SK-N-SH treated with all-trans-retinoic acid at 6 μM for 48 hours (cell line): ENCODE measurements around the gene NRDE2.

Experiments
- ATAC-seq: fragments of 200-7000 bp; cut with Tn5 transposase; 3 replicates; pipeline ENCODE4 v1.9.1; 2020; ENCODE audit warnings: mild to moderate bottlenecking, moderate library complexity
- ARNTL ChIP-seq: fragments of 450-650 bp; formaldehyde crosslinking; IDR thresholded peaks from 2 replicates; pipeline ENCODE4 v1.5.0; 2020; ENCODE audit warnings: low read depth, mild to moderate bottlenecking, moderate library complexity, borderline replicate concordance
- BACH2 ChIP-seq: fragments of 250-450 bp; sonication (Bioruptor Pico); IDR thresholded peaks from 2 replicates; pipeline ENCODE4 v1.9.0; 2021; ENCODE audit warnings: mild to moderate bottlenecking, borderline replicate concordance
- CSDC2 ChIP-seq: fragments of 250-450 bp; sonication (Bioruptor Pico); IDR thresholded peaks from 2 replicates; pipeline ENCODE4 v1.5.0; 2020; ENCODE audit warnings: mild to moderate bottlenecking, moderate library complexity
- ESRRG ChIP-seq: fragments of 250-450 bp; sonication (Bioruptor Pico); IDR thresholded peaks from 2 replicates; pipeline ENCODE4 v1.6.1; 2021; ENCODE audit warnings: mild to moderate bottlenecking
- GLIS3 ChIP-seq: fragments of 250-450 bp; sonication (Bioruptor Pico); IDR thresholded peaks from 2 replicates; pipeline ENCODE4 v1.5.0; 2020; ENCODE audit warnings: mild to moderate bottlenecking, moderate library complexity
- ISL1 ChIP-seq: fragments of 250-450 bp; sonication (Bioruptor Pico); IDR thresholded peaks from 2 replicates; pipeline ENCODE4 v2.1.2; 2022; ENCODE audit warnings: mild to moderate bottlenecking, moderate library complexity
- OSR1 ChIP-seq: fragments of 250-450 bp; sonication (Bioruptor Pico); IDR thresholded peaks from 2 replicates; pipeline ENCODE4 v1.8.0; 2022; ENCODE audit warnings: moderate library complexity, mild to moderate bottlenecking, inconsistent platforms
- POU6F1 ChIP-seq: fragments of 250-450 bp; sonication (Bioruptor Pico); IDR thresholded peaks from 2 replicates; pipeline ENCODE4 v1.8.0; 2021; ENCODE audit warnings: low read depth, mild to moderate bottlenecking, moderate library complexity, borderline replicate concordance
- RARB ChIP-seq: fragments of 250-450 bp; sonication (Bioruptor Pico); IDR thresholded peaks from 2 replicates; pipeline ENCODE4 v1.8.0; 2021; ENCODE audit warnings: mild to moderate bottlenecking, moderate library complexity
- SNAI2 ChIP-seq: fragments of 250-450 bp; sonication (Bioruptor Pico); IDR thresholded peaks from 2 replicates; pipeline ENCODE4 v1.5.0; 2020; ENCODE audit warnings: mild to moderate bottlenecking, moderate library complexity
- TCF4 ChIP-seq: fragments of 250-450 bp; sonication (Bioruptor Pico); IDR thresholded peaks from 2 replicates; pipeline ENCODE4 v1.8.0; 2021; ENCODE audit warnings: mild to moderate bottlenecking, moderate library complexity, borderline replicate concordance
- TOX ChIP-seq: fragments of 250-450 bp; sonication (Bioruptor Pico); IDR thresholded peaks from 2 replicates; pipeline ENCODE4 v1.8.0; 2021; ENCODE audit warnings: mild to moderate bottlenecking, moderate library complexity, borderline replicate concordance
- TSHZ2 ChIP-seq: fragments of 250-450 bp; sonication (Bioruptor Pico); IDR thresholded peaks from 2 replicates; pipeline ENCODE4 v1.5.0; 2020; ENCODE audit warnings: mild to moderate bottlenecking, moderate library complexity
- ZC3H10 ChIP-seq: fragments of 250-450 bp; sonication (Bioruptor Pico); IDR thresholded peaks from 2 replicates; pipeline ENCODE4 v1.5.1; 2021; ENCODE audit warnings: mild to moderate bottlenecking, moderate library complexity
- ZFP3 ChIP-seq: fragments of 250-450 bp; sonication (Bioruptor Pico); IDR thresholded peaks from 2 replicates; pipeline ENCODE4 v1.5.0; 2020; ENCODE audit warnings: mild to moderate bottlenecking, moderate library complexity
- ZFP30 ChIP-seq: fragments of 450-650 bp; formaldehyde crosslinking; IDR thresholded peaks from 2 replicates; pipeline ENCODE4 v1.5.0; 2022; ENCODE audit warnings: mild to moderate bottlenecking, moderate library complexity
- ZNF565 ChIP-seq: fragments of 450-650 bp; formaldehyde crosslinking; conservative IDR thresholded peaks from 2 replicates; pipeline ENCODE4 v1.5.0; 2020; ENCODE audit warnings: low read depth, mild to moderate bottlenecking, moderate library complexity
- ZNF70 ChIP-seq: fragments of 450-650 bp; formaldehyde crosslinking; IDR thresholded peaks from 2 replicates; pipeline ENCODE4 v1.5.0; 2020; ENCODE audit warnings: mild to moderate bottlenecking, moderate library complexity
- ZNF8 ChIP-seq: fragments of 450-650 bp; formaldehyde crosslinking; IDR thresholded peaks from 2 replicates; pipeline ENCODE4 v1.5.0; 2020; ENCODE audit warnings: mild to moderate bottlenecking, moderate library complexity
- TF ChIP-seq, protein P1 (sequence below): fragments of 250-450 bp; sonication (Bioruptor Pico); IDR thresholded peaks from 2 replicates; pipeline ENCODE4 v1.5.1; 2021; ENCODE audit warnings: mild to moderate bottlenecking, moderate library complexity
- TF ChIP-seq, protein P2 (sequence below): fragments of 250-450 bp; sonication (Bioruptor Pico); IDR thresholded peaks from 2 replicates; pipeline ENCODE4 v1.5.1; 2020; ENCODE audit warnings: low read depth, mild to moderate bottlenecking, moderate library complexity

NRDE2 gene

GRCh38 chr14:90268420-90268819, 63.3 kb downstream of the NRDE2 start:
- ATAC-seq = no peak
- TF ChIP-seq ZNF8 (CRISPR knock-in tag) (no peak), ZC3H10 (CRISPR knock-in tag) (no peak), ESRRG (no peak), ZNF565 (CRISPR knock-in tag) (no peak), ZFP30 (CRISPR knock-in tag) (no peak), TOX (CRISPR knock-in tag) (no peak), ARNTL (CRISPR knock-in tag) (no peak), POU6F1 (CRISPR knock-in tag) (no peak), ISL1 (CRISPR knock-in tag) (no peak), TCF4 (no peak), GLIS3 (CRISPR knock-in tag) (no peak), CSDC2 (CRISPR knock-in tag) (no peak), ZNF70 (no peak), BACH2 (CRISPR knock-in tag) (no peak), RARB (CRISPR knock-in tag) (no peak)
- TF ChIP-seq, protein P1, sequence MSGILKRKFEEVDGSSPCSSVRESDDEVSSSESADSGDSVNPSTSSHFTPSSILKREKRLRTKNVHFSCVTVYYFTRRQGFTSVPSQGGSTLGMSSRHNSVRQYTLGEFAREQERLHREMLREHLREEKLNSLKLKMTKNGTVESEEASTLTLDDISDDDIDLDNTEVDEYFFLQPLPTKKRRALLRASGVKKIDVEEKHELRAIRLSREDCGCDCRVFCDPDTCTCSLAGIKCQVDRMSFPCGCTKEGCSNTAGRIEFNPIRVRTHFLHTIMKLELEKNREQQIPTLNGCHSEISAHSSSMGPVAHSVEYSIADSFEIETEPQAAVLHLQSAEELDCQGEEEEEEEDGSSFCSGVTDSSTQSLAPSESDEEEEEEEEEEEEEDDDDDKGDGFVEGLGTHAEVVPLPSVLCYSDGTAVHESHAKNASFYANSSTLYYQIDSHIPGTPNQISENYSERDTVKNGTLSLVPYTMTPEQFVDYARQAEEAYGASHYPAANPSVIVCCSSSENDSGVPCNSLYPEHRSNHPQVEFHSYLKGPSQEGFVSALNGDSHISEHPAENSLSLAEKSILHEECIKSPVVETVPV (CRISPR knock-in tag) = no peak
- TF ChIP-seq, protein P2, sequence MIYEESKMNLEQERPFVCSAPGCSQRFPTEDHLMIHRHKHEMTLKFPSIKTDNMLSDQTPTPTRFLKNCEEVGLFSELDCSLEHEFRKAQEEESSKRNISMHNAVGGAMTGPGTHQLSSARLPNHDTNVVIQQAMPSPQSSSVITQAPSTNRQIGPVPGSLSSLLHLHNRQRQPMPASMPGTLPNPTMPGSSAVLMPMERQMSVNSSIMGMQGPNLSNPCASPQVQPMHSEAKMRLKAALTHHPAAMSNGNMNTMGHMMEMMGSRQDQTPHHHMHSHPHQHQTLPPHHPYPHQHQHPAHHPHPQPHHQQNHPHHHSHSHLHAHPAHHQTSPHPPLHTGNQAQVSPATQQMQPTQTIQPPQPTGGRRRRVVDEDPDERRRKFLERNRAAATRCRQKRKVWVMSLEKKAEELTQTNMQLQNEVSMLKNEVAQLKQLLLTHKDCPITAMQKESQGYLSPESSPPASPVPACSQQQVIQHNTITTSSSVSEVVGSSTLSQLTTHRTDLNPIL (CRISPR knock-in tag) = no peak
- TF ChIP-seq, all 23 proteins: peak for 0

GRCh38 chr14:90266441-90267154, 65.1 kb downstream of the NRDE2 start:
- TF ChIP-seq ZNF565 (CRISPR knock-in tag) (no peak), TCF4 (no peak)
- ATAC-seq = peak; percentile 20; the same call in 1 of the 3 replicates

DNA sequence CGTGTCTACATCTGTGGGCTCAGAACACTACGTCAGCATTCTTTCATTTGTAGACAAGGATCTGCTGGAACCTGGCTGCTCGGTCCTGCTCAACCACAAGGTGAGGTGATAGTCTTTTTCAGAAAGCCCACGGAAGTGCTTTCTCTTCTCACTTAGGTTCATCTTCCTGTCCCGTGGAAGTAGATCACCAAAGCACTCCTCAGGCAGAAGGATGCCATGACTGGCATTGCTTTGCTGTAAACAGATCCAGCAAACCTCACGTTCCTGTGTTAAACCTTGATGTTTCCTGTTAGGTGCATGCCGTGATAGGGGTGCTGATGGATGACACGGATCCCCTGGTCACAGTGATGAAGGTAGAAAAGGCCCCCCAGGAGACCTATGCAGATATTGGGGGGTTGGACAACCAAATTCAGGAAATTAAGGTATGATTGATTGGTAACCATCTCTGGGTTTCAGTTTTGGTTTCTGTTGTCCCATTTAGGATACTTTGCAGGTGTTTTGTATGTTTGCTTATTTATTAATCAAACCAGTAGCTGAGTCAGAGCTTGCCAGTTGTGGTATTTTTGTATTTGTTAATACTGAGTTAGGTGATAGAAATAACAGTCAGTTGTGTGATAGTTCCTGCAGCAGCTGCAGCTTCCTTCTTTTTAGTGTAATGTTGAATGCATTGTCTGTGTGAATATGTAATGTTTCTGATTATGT, 67.8 kb downstream of the NRDE2 start:
- ATAC-seq = no peak
- TF ChIP-seq ZFP3 (CRISPR knock-in tag) (no peak), BACH2 (CRISPR knock-in tag) (no peak), ISL1 (CRISPR knock-in tag) (no peak)

DNA sequence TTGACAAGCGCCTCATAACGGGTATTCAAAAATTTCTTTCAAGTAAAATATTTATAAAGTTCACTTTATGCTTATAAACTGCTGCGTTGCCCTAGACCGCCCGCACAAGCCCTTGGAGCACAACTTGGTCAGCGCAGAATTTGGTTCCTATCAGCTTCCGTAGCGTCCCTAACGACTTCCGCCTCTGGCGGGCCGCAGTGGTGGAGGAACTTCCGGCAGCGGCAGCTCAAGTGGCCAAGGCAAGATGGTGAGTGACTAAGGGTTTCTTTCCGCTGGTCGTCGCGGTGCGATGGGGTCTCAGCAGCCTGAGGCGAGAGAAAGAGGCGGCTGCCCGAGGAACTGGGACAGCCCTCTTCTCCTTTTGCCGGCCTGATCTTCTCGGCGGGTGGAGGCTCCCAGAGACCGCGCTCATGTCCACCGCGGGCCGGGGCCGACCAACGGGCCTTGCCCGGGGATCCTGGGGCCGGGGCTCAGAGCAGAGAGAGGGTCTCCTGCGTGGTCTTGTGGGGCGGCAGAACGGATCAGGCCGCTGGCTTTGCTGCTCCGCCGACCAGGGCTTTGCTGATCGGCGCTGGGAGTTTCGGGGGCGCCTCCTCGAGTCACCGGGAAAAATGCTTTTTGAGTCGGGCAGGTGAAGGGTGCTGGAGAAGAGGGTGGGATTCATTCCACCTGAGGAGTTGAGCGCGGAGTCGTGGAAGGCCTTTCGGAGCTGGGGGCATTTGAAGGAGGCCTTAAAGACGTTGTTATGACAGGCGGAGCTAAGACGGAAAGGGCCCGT, 75.2 kb downstream of the NRDE2 start, which contains the start of gene PSMC1:
Gene PSMC1 (plus strand): TSS at position 200 of the 778 bp plus-strand sequence. CDS start 45 bp downstream, at position 245.
- ATAC-seq = peak; percentile 99
- TF ChIP-seq, protein P2 (CRISPR knock-in tag) = no peak
- TF ChIP-seq TCF4 (no peak), ZFP30 (CRISPR knock-in tag) (no peak), BACH2 (CRISPR knock-in tag) (no peak), ZNF8 (CRISPR knock-in tag) (no peak), TSHZ2 (CRISPR knock-in tag) (no peak), GLIS3 (CRISPR knock-in tag) (no peak), ESRRG (no peak), OSR1 (no peak), SNAI2 (CRISPR knock-in tag) (no peak), ZNF565 (CRISPR knock-in tag) (no peak), ZC3H10 (CRISPR knock-in tag) (no peak), ZNF70 (no peak), POU6F1 (CRISPR knock-in tag) (no peak)
